Ascending aorta (tissue), 2 donors: ENCODE data around the gene PRSS2. TPM values are rescaled to one million over a fixed set of nuclear protein-coding genes. Genes with fewer than 3 reads are reported as not detected.

Source experiments
- DNase-seq, 2 donors: peaks; one replicate each; pipeline ENCODE4 v3.0.0-alpha.2; 2019; ENCODE audit warnings: low spot score in 2 of 2
- H3K27ac ChIP-seq, 2 donors: fragments of 200-600 bp; sonication (generic); one replicate each; pipeline ENCODE4 v1.5.1; 2016 to 2017; ENCODE audit warnings: mild to moderate bottlenecking in 1 of 2
- H3K27me3 ChIP-seq: fragments of 200-600 bp; sonication (generic); one replicate; pipeline ENCODE4 v1.5.1; 2017
- H3K36me3 ChIP-seq, 2 donors: fragments of 200-600 bp; sonication (generic); one replicate each; pipeline ENCODE4 v1.5.1; 2016
- H3K4me1 ChIP-seq, 2 donors: fragments of 200-600 bp; sonication (generic); one replicate each; pipeline ENCODE4 v1.5.1; 2016 to 2017; ENCODE audit warnings: mild to moderate bottlenecking in 1 of 2
- H3K4me3 ChIP-seq, 2 donors: fragments of 200-600 bp; sonication (generic); one replicate each; pipeline ENCODE4 v1.5.1; 2016 to 2017; ENCODE audit warnings: mild to moderate bottlenecking in 1 of 2
- H3K9me3 ChIP-seq, 2 donors: fragments of 200-600 bp; sonication (generic); one replicate each; pipeline ENCODE4 v1.5.1; 2016
- CTCF ChIP-seq, 3 experiments: fragments of 200-600 bp in 2 of 3; fragments of 450-650 bp in 1 of 3; sonication (generic) in 2 of 3; IDR thresholded peaks; one replicate each; pipeline ENCODE4 v1.5.1; 2016 to 2019; ENCODE audit warnings: antibody characterized with exemption in 3 of 3, mild to moderate bottlenecking in 1 of 3, moderate library complexity in 1 of 3
- intact Hi-C: fragments of 100-400 bp; cut with DNase I; formaldehyde crosslinking; loops from one replicate; pipeline ENCODE4 v1.15.1; 2023
- total RNA-seq: library from RNA; depleted of rRNA; stranded (reverse); fragments of >200 nt; gene quantifications from one replicate; pipeline ENCODE4 v1.1.0, GENCODE V29; 2016

PRSS2 gene
- total RNA-seq, 1 donor from 2014 or later, result not detected

GRCh38 chr7:142787034-142787768 is 16.4 kb downstream of the PRSS2 start:
- intact Hi-C loops, result no loop called here
- H3K9me3 ChIP-seq, result no peaks in the 10 kb centered on the region
- no peak for DNase-seq
- H3K27me3 ChIP-seq, result no peaks in the 10 kb centered on the region
- no peak for TF ChIP-seq CTCF (IDR thresholded peaks at IDR 0.05)
- no peaks in the 10 kb centered on the region for H3K4me1 ChIP-seq
- H3K27ac ChIP-seq, result no peak overlapping the region
- H3K4me3 ChIP-seq, result no peak overlapping the region
- no peaks in the 10 kb centered on the region for H3K36me3 ChIP-seq

- no peak overlapping the region for H3K27ac ChIP-seq
- no peak overlapping the region for H3K4me3 ChIP-seq
- TF ChIP-seq CTCF (IDR thresholded peaks at IDR 0.05), result no peak
- intact Hi-C loops, result no loop called here
- H3K4me1 ChIP-seq, result no peaks in the 10 kb centered on the region
- no peaks in the 10 kb centered on the region for H3K36me3 ChIP-seq
- no peaks in the 10 kb centered on the region for H3K9me3 ChIP-seq
- H3K27me3 ChIP-seq, result no peaks in the 10 kb centered on the region
- DNase-seq, result no peak
Observed at GRCh38 chr7:142787783-142788182, 17.0 kb downstream of the PRSS2 start.

GRCh38 chr7:142788303-142789289 is 17.8 kb downstream of the PRSS2 start:
- H3K27ac ChIP-seq, result no peak overlapping the region

GRCh38 chr7:142789441-142789840 is 18.7 kb downstream of the PRSS2 start:
- Histone ChIP-seq H3K27me3 (no peaks in the 10 kb centered on the region), H3K4me1 (no peaks in the 10 kb centered on the region), H3K9me3 (no peaks in the 10 kb centered on the region), H3K4me3 (no peak overlapping the region), H3K36me3 (no peaks in the 10 kb centered on the region), H3K27ac (no peak overlapping the region)
- no peak for TF ChIP-seq CTCF (IDR thresholded peaks at IDR 0.05)
- DNase-seq, result no peak
- intact Hi-C loops, result no loop called here

More at GRCh38 chr7:142788303-142789289, 17.8 kb downstream of the PRSS2 start:
- no peak for DNase-seq
- intact Hi-C loops, result no loop called here
- no peak for TF ChIP-seq CTCF (IDR thresholded peaks at IDR 0.05)
- no peak overlapping the region for H3K4me3 ChIP-seq
- H3K4me1 ChIP-seq, result no peaks in the 10 kb centered on the region
- H3K36me3 ChIP-seq, result no peaks in the 10 kb centered on the region
- no peaks in the 10 kb centered on the region for H3K9me3 ChIP-seq
- H3K27me3 ChIP-seq, result no peaks in the 10 kb centered on the region

GRCh38 chr7:142790056-142790455 is 19.3 kb downstream of the PRSS2 start:
- H3K4me3 ChIP-seq, result no peak overlapping the region
- no peaks in the 10 kb centered on the region for H3K9me3 ChIP-seq
- no peaks in the 10 kb centered on the region for H3K36me3 ChIP-seq
- no peaks in the 10 kb centered on the region for H3K4me1 ChIP-seq
- no peak overlapping the region for H3K27ac ChIP-seq
- no peaks in the 10 kb centered on the region for H3K27me3 ChIP-seq
- TF ChIP-seq CTCF (IDR thresholded peaks at IDR 0.05), result no peak
- no peak for DNase-seq
- intact Hi-C loops, result no loop called here
